Keratinocyte (primary cell): ENCODE results near the gene ZFAND5. TPM values are rescaled to one million over a fixed set of nuclear protein-coding genes. Genes with fewer than 3 reads are reported as not detected.

ENCODE experiments used
- DNase-seq: peaks from one replicate; pipeline ENCODE4 v3.0.0-alpha.2; 2011; ENCODE audit warnings: low read depth, missing footprints, low spot score
- FAIRE-seq: peaks from 2 replicates; lab custom pipeline; 2011; peaks lifted over from hg19 to GRCh38; lab: Jason Lieb, UNC
- H2AFZ ChIP-seq: 2 replicates; pipeline ENCODE4 v1.6.0; 2012; ENCODE audit warnings: low read length, control low read depth, inconsistent platforms; ENCODE audit not compliant: control insufficient read depth
- H3K27ac ChIP-seq: 2 replicates; pipeline ENCODE4 v1.5.1; 2011; ENCODE audit warnings: low read length; ENCODE audit not compliant: control insufficient read depth, insufficient read depth
- H3K27me3 ChIP-seq: 3 replicates; pipeline ENCODE4 v1.6.0; 2011; ENCODE audit warnings: low read length; ENCODE audit not compliant: control insufficient read depth, insufficient read depth; ENCODE audit errors: extremely low read depth
- H3K36me3 ChIP-seq, 2 experiments: 2 replicates in 1 of 2; 3 replicates in 1 of 2; pipeline ENCODE4 v1.5.1; 2011; ENCODE audit warnings: low read length in 2 of 2, mild to moderate bottlenecking in 1 of 2; ENCODE audit not compliant: control insufficient read depth in 2 of 2, insufficient read depth in 2 of 2; ENCODE audit errors: extremely low read depth in 1 of 2
- H3K4me1 ChIP-seq: 3 replicates; pipeline ENCODE4 v1.5.1; 2011; ENCODE audit warnings: low read length; ENCODE audit not compliant: control insufficient read depth, insufficient read depth; ENCODE audit errors: extremely low read depth
- H3K4me2 ChIP-seq: 3 replicates; pipeline ENCODE4 v1.6.0; 2011; ENCODE audit warnings: low read depth, low read length; ENCODE audit not compliant: control insufficient read depth, insufficient read depth; ENCODE audit errors: extremely low read depth
- H3K4me3 ChIP-seq, 3 experiments: fragments of 200-600 bp in 1 of 3; sonication (generic) in 1 of 3; 2 replicates in 2 of 3; 3 replicates in 1 of 3; pipeline ENCODE4 v1.5.1; 2011 to 2016; ENCODE audit warnings: low read length in 3 of 3, mild to moderate bottlenecking in 3 of 3, control low read depth in 2 of 3, inconsistent platforms in 1 of 3, low read depth in 1 of 3, mixed read lengths in 1 of 3, mixed run types in 1 of 3, moderate library complexity in 1 of 3; ENCODE audit not compliant: control insufficient read depth in 2 of 3, insufficient read depth in 2 of 3; ENCODE audit errors: extremely low read depth in 1 of 3
- H3K79me2 ChIP-seq: 2 replicates; pipeline ENCODE4 v1.6.0; 2012; ENCODE audit warnings: low read length; ENCODE audit not compliant: control insufficient read depth, insufficient read depth
- H3K9ac ChIP-seq: 3 replicates; pipeline ENCODE4 v1.6.0; 2011; ENCODE audit warnings: low read length; ENCODE audit not compliant: control insufficient read depth, insufficient read depth; ENCODE audit errors: extremely low read depth
- H3K9me1 ChIP-seq: 3 replicates; pipeline ENCODE4 v1.6.0; 2011; ENCODE audit warnings: low read length; ENCODE audit not compliant: control insufficient read depth, insufficient read depth; ENCODE audit errors: extremely low read depth
- H3K9me3 ChIP-seq: 2 replicates; pipeline ENCODE4 v1.5.1; 2012; ENCODE audit warnings: low read depth, low read length; ENCODE audit not compliant: control insufficient read depth
- H4K20me1 ChIP-seq: 3 replicates; pipeline ENCODE4 v1.6.0; 2011; ENCODE audit warnings: low read length; ENCODE audit not compliant: control insufficient read depth, insufficient read depth; ENCODE audit errors: extremely low read depth
- EZH2 ChIP-seq: IDR thresholded peaks from one replicate; pipeline ENCODE4 v1.6.1; 2012; ENCODE audit warnings: inconsistent platforms, mild to moderate bottlenecking, low read length, moderate library complexity
- dilution Hi-C: fragments of 300-500 bp; cut with MboI; formaldehyde crosslinking; loops from one replicate; pipeline ENCODE4 v1.7.0; 2020; ENCODE audit warnings: low sequenced_read_pairs; ENCODE audit not compliant: extremely low pct_ligation_motif_present
- polyA plus RNA-seq, 5 experiments: library from polyadenylated mRNA; depleted of rRNA in 3 of 5; stranded (reverse) in 3 of 5; stranded (forward) in 1 of 5; unstranded in 1 of 5; fragments of >200 nt; gene quantifications; 1 replicate in 1 of 5; 2 replicates in 3 of 5; 3 replicates in 1 of 5; pipeline versions ENCODE4 v1.2.1 to v1.2.3, GENCODE V29; 2011 to 2012; ENCODE audit warnings: missing spikeins in 2 of 5, low read depth in 1 of 5, low replicate concordance in 1 of 5
- TF ChIP-seq, protein P1 (sequence below), 3 experiments: IDR thresholded peaks in 1 of 3; conservative IDR thresholded peaks in 1 of 3; optimal IDR thresholded peaks in 1 of 3; 2 replicates in 2 of 3; 3 replicates in 1 of 3; pipeline versions ENCODE3 to v1.5.1; 2011; ENCODE audit warnings: low read length in 3 of 3, mild to moderate bottlenecking in 3 of 3, moderate library complexity in 2 of 3, control low read depth in 1 of 3, inconsistent platforms in 1 of 3; ENCODE audit not compliant: insufficient read depth in 2 of 3; ENCODE audit errors: extremely low read depth in 1 of 3

ZFAND5 gene
- polyA plus RNA-seq, 1 donor (not counting 4 experiments of a cell fraction or from before 2014, with no cell fraction given), result 67.9 TPM

DNA sequence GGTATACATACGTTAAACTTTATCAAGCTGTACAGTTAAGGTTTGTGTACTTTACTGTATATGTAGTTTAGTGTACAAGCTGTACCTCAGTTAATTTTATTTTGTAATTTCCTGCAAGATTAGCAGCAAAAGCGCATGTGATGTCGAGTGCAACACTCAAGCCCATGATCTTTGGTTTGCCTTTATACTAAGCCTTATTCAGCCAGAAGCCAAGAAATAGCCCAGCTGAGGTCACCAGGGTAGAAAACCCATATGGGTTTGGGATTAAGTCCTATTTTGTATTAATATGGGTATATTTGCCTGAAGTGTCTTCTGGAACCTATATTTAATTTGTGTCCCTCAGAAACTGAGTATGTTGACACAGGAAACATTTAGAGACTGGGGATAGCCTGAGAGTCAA is 59.3 kb downstream of the ZFAND5 start:
- Histone ChIP-seq H2AFZ (no peak overlapping the region), H3K9me1 (no peaks in the 10 kb centered on the region), H4K20me1 (no peaks in the 10 kb centered on the region), H3K9me3 (no peaks in the 10 kb centered on the region), H3K4me2 (no peak overlapping the region), H3K9ac (no peak overlapping the region), H3K79me2 (no peaks in the 10 kb centered on the region), H3K27ac (no peak overlapping the region), H3K4me1 (peaks cover 3% of the 10 kb centered on the region), H3K4me3 (peak overlapping the region in 1 of 3 experiments; percentile 37), H3K36me3 (no peaks in the 10 kb centered on the region), H3K27me3 (no peaks in the 10 kb centered on the region)
- dilution Hi-C loops, result no loop called here
- FAIRE-seq (no peak), DNase-seq (no peak)
- no peak for TF ChIP-seq EZH2
- TF ChIP-seq, protein P1, sequence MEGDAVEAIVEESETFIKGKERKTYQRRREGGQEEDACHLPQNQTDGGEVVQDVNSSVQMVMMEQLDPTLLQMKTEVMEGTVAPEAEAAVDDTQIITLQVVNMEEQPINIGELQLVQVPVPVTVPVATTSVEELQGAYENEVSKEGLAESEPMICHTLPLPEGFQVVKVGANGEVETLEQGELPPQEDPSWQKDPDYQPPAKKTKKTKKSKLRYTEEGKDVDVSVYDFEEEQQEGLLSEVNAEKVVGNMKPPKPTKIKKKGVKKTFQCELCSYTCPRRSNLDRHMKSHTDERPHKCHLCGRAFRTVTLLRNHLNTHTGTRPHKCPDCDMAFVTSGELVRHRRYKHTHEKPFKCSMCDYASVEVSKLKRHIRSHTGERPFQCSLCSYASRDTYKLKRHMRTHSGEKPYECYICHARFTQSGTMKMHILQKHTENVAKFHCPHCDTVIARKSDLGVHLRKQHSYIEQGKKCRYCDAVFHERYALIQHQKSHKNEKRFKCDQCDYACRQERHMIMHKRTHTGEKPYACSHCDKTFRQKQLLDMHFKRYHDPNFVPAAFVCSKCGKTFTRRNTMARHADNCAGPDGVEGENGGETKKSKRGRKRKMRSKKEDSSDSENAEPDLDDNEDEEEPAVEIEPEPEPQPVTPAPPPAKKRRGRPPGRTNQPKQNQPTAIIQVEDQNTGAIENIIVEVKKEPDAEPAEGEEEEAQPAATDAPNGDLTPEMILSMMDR (optimal IDR thresholded peaks at IDR 0.05 in 1 of 3, IDR thresholded peaks at IDR 0.05 in 1 of 3, conservative IDR thresholded peaks at IDR 0.05 in 1 of 3; ENCODE audit: extremely low read depth in 1 of 3, insufficient read depth in 2 of 3, low read length in 3 of 3), result no peak

DNA sequence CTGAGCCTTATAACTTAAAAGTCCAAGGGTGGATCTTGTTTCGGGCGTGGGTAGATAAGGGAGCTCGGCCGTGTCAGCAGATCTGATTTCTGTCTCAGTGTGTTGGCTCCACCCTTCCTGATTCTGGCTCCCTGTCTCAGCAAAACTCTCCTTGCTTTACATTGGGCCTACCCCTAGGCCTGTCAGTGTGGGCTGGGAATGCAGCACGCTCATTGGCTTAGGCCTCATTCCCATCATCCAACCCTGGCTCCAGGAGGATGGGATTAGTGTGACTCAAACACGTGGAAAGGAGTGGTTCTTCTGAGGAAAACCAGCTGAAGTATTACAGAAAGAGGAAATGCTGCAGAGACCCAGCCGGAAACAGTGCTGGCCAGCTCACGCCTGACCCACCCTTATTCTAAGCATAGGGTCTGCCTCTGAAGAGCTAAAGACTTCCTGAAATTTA is 59.9 kb downstream of the ZFAND5 start:
- Histone ChIP-seq H3K4me3 (peak overlapping the region in 1 of 3 experiments; percentile 37), H3K79me2 (no peaks in the 10 kb centered on the region), H3K9me1 (no peaks in the 10 kb centered on the region), H3K4me2 (peak overlapping the region; percentile 20), H2AFZ (peak overlapping the region; percentile 80), H3K4me1 (peaks cover 3% of the 10 kb centered on the region), H3K36me3 (no peaks in the 10 kb centered on the region), H4K20me1 (no peaks in the 10 kb centered on the region), H3K9ac (no peak overlapping the region), H3K9me3 (no peaks in the 10 kb centered on the region), H3K27ac (no peak overlapping the region), H3K27me3 (no peaks in the 10 kb centered on the region)
- peak; percentile 34 for FAIRE-seq
- dilution Hi-C loops, result no loop called here
- DNase-seq, result peak; percentile 50
- no peak for TF ChIP-seq EZH2
- TF ChIP-seq, protein P1 (optimal IDR thresholded peaks at IDR 0.05 in 1 of 3, IDR thresholded peaks at IDR 0.05 in 1 of 3, conservative IDR thresholded peaks at IDR 0.05 in 1 of 3; ENCODE audit: extremely low read depth in 1 of 3, insufficient read depth in 2 of 3, low read length in 3 of 3), result no peak
